Amniotic epithelial cell (primary cell): Measurements from ENCODE around the gene MYH11.

Source experiments
- DNase-seq: peaks from one replicate; pipeline ENCODE4 v3.0.0-alpha.2; 2010; ENCODE audit warnings: low read depth

MYH11 gene

GRCh38 chr16:15856901-15857698 is at the start of gene MYH11:
Gene MYH11 (minus strand): TSS chr16:15857028. CDS start chr16:15838252, 18,776 bp downstream.
- no peak for DNase-seq

- no peak for DNase-seq
Measured at GRCh38 chr16:15906439-15906838, 49.6 kb upstream of the MYH11 start.

GRCh38 chr16:15903960-15904359 is 47.1 kb upstream of the MYH11 start:
- DNase-seq = no peak

- no peak for DNase-seq
Measured at GRCh38 chr16:15900901-15901500, 44.2 kb upstream of the MYH11 start.

GRCh38 chr16:15900357-15900756 is 43.5 kb upstream of the MYH11 start:
- DNase-seq = no peak

- peak; percentile 77 for DNase-seq
Measured at GRCh38 chr16:15899538-15900100, 42.8 kb upstream of the MYH11 start.

- no peak for DNase-seq
Measured at GRCh38 chr16:15898654-15899053, 41.8 kb upstream of the MYH11 start.

- no peak for DNase-seq
Measured at GRCh38 chr16:15897834-15898254, 41.0 kb upstream of the MYH11 start.

- no peak for DNase-seq
Measured at GRCh38 chr16:15897121-15897780, 40.4 kb upstream of the MYH11 start.

- DNase-seq = no peak
Measured at GRCh38 chr16:15894571-15895374, 37.9 kb upstream of the MYH11 start.

GRCh38 chr16:15891508-15891907 is 34.7 kb upstream of the MYH11 start:
- no peak for DNase-seq

- peak; percentile 97 for DNase-seq
Measured at GRCh38 chr16:15888072-15888976, 31.5 kb upstream of the MYH11 start, which contains the start of gene CEP20. Gene CEP20 (minus strand): TSS chr16:15888603. CDS start chr16:15888585, 18 bp downstream.

- DNase-seq = no peak
Measured at GRCh38 chr16:15887283-15887682, 30.5 kb upstream of the MYH11 start.

- DNase-seq = no peak
Measured at GRCh38 chr16:15886078-15886477, 29.2 kb upstream of the MYH11 start.

- no peak for DNase-seq
Measured at GRCh38 chr16:15885560-15886001, 28.8 kb upstream of the MYH11 start.

- no peak for DNase-seq
Measured at GRCh38 chr16:15882563-15882962, 25.7 kb upstream of the MYH11 start.

GRCh38 chr16:15881794-15882379 is 25.1 kb upstream of the MYH11 start:
- no peak for DNase-seq

- DNase-seq = no peak
Measured at GRCh38 chr16:15880434-15881308, 23.8 kb upstream of the MYH11 start.

- DNase-seq = peak; percentile 94
Measured at GRCh38 chr16:15879255-15879811, 22.5 kb upstream of the MYH11 start.
